Heart left ventricle (tissue), 16 donors: ENCODE results near the gene S1PR5. TPM values are rescaled to one million over a fixed set of nuclear protein-coding genes. Genes with fewer than 3 reads are reported as not detected.
A peak's percentile ranks its signal among the peaks of the same experiment; 100 is the strongest.

Experiments used
- ATAC-seq, 4 donors: fragments of 200-7000 bp; cut with Tn5 transposase; one replicate each; pipeline ENCODE4 v1.9.1; 2020 to 2022; ENCODE audit warnings: moderate library complexity in 4 of 4, mild to moderate bottlenecking in 3 of 4, moderate number of reproducible peaks in 1 of 4
- DNase-seq, 5 donors: peaks; one replicate each; pipeline ENCODE4 v3.0.0-alpha.2; 2020
- H3K27ac ChIP-seq, 12 donors: fragments of 200-600 bp; sonication (generic) in 4 of 12; one replicate each; pipeline versions ENCODE4 v1.5.0 to v1.8.0; 2016 to 2022; ENCODE audit warnings: mild to moderate bottlenecking in 2 of 12
- H3K27me3 ChIP-seq, 9 donors: fragments of 200-600 bp; sonication (generic) in 2 of 9; one replicate each; pipeline versions ENCODE4 v1.5.1 to v1.8.0; 2016 to 2022; ENCODE audit warnings: mild to moderate bottlenecking in 3 of 9
- H3K36me3 ChIP-seq, 9 donors: fragments of 200-600 bp; sonication (generic) in 2 of 9; one replicate each; pipeline versions ENCODE4 v1.5.0 to v1.8.0; 2018 to 2022; ENCODE audit warnings: mild to moderate bottlenecking in 2 of 9
- H3K4me1 ChIP-seq, 12 donors: fragments of 200-600 bp; sonication (generic) in 4 of 12; one replicate each; pipeline versions ENCODE4 v1.5.0 to v1.8.0; 2016 to 2022; ENCODE audit warnings: mild to moderate bottlenecking in 3 of 12
- H3K4me3 ChIP-seq, 12 donors: fragments of 200-600 bp; sonication (generic) in 4 of 12; one replicate each; pipeline versions ENCODE4 v1.5.0 to v1.8.0; 2017 to 2022; ENCODE audit warnings: mild to moderate bottlenecking in 9 of 12, moderate library complexity in 4 of 12
- H3K9me3 ChIP-seq, 12 donors: fragments of 200-600 bp; sonication (generic) in 4 of 12; one replicate each; pipeline versions ENCODE4 v1.5.0 to v1.8.0; 2016 to 2022; ENCODE audit warnings: mild to moderate bottlenecking in 1 of 12
- CTCF ChIP-seq, 12 donors: fragments of 200-600 bp; sonication (generic) in 4 of 12; IDR thresholded peaks; one replicate each; pipeline versions ENCODE4 v1.5.0 to v1.8.0; 2018 to 2022; ENCODE audit warnings: antibody characterized with exemption in 12 of 12, mild to moderate bottlenecking in 5 of 12
- POLR2A ChIP-seq, 2 donors: fragments of 450-650 bp; IDR thresholded peaks; one replicate each; pipeline ENCODE4 v1.6.1; 2017; ENCODE audit warnings: antibody characterized with exemption in 2 of 2, mild to moderate bottlenecking in 2 of 2, moderate library complexity in 2 of 2
- WGBS, 4 donors: extraction: QIAGEN DNeasy Blood & Tissue Kit in 2 of 4; methylation state at CpG; one replicate each; pipeline versions ENCODE4 v1.1.5 to v1.1.7; 2013 to 2018; 5-methylcytosine and 5-hydroxymethylcytosine counted together
- intact Hi-C, 10 donors: fragments of 100-400 bp; cut with DNase I; formaldehyde crosslinking; loops; one replicate each; pipeline versions ENCODE4 v1.11.1 to v1.14.2; 2022
- polyA plus RNA-seq, 2 donors: library from polyadenylated mRNA; stranded (reverse); fragments of 200-250 nt; gene quantifications; one replicate each; pipeline ENCODE4 v1.2.3, GENCODE V29; 2013
- total RNA-seq, 9 donors: library from RNA; depleted of rRNA in 2 of 9; stranded (reverse); fragments of >200 nt in 2 of 9; fragmentation: NEBNext Ultra II Directional in 3 of 9; extraction: Animal tissue kit (Norgen Biotek cat#: 25700) in 3 of 9; gene quantifications; one replicate each; pipeline versions ENCODE4 v1.1.0 to v1.2.4, GENCODE V29; 2016 to 2023
- donor health status: ischemic (EF 13 %, LVEDD 7.1; RV severe dilation, severe dysfunction).
- donor health status: healthy with polysubstance abuse.
- donor health status: DM: no; HTN: yes; CAD: no.
- donor health status: DM: no; HTN: no; CAD: no.
- donor health status: ischemic (EF 25% LVEDD 6.9; RV normal size, moderate dysfunction).
- donor health status: ischemic (EF 25% LVEDD 5.7; RV mildly dilated, moderate dysfunction).
- donor health status: healthy.
- donor health status: DM: yes; HTN: yes; CAD: no.
- donor health status: ischemic (EF 35%, LVEDD 5.7; RV mildly dilated, moderate dysfunction).
- donor health status: nonischemic (EF 11% LVEDD 7.7; RV severe dilation, severe dysfunction).
- donor health status: DM: yes; HTN: yes; CAD: no.
- donor health status: PGD.
- donor health status: ischemic (EF 29% LVEDD 5.4; RV normal size, mild dysfunction).
- donor health status: nonischemic (EF 23%, LVEDD 6.1; RV moderate dilation, normal function).

S1PR5 gene
- total and polyA plus RNA-seq, 11 donors, result 0.10 to 1.7 (median 0.29) TPM; not detected in 4

GRCh38 chr19:10473192-10473591 is 44.1 kb downstream of the S1PR5 start:
- no peak overlapping the region for H3K27ac ChIP-seq
- 70 to 85% (median 79%) methylated on average over 5 of the region's 5 CpGs for whole genome bisulfite sequencing, 4 donors
- intact Hi-C loops, result loop anchor here in 1 of 10 donors (10.0 kb wide), 1 partner anchor 68 kb away; the partner anchor contains the start of gene CDC37
- no peak for TF ChIP-seq CTCF (IDR thresholded peaks at IDR 0.05)
- TF ChIP-seq POLR2A (IDR thresholded peaks at IDR 0.05), result no peak
- H3K36me3 ChIP-seq, result no peaks in the 10 kb centered on the region
- H3K27me3 ChIP-seq, result no peaks in the 10 kb centered on the region
- no peak overlapping the region for H3K4me3 ChIP-seq
- DNase-seq (no peak), ATAC-seq (no peak)
- H3K9me3 ChIP-seq, result no peaks in the 10 kb centered on the region
- peaks cover 0 to 2% (median 0%) of the 10 kb centered on the region in 12 donors for H3K4me1 ChIP-seq

GRCh38 chr19:10471909-10472308 is 45.3 kb downstream of the S1PR5 start:
- TF ChIP-seq CTCF (IDR thresholded peaks at IDR 0.05), result peak in 8 of 12 donors; percentile 8 to 41 (median 26)
- no peak for TF ChIP-seq POLR2A (IDR thresholded peaks at IDR 0.05)
- no peak overlapping the region for H3K27ac ChIP-seq
- intact Hi-C loops, result loop anchor here in 1 of 10 donors (10.0 kb wide), 1 partner anchor 67 kb away; the partner anchor contains the start of gene CDC37
- WGBS, 4 donors, result 35 to 58% (median 41%) methylated on average over 6 of the region's 6 CpGs
- peaks cover 0 to 10% (median 7%) of the 10 kb centered on the region in 9 donors for H3K36me3 ChIP-seq
- H3K4me3 ChIP-seq, result no peak overlapping the region
- DNase-seq, result no peak
- no peaks in the 10 kb centered on the region for H3K9me3 ChIP-seq
- H3K27me3 ChIP-seq, result no peaks in the 10 kb centered on the region
- no peaks in the 10 kb centered on the region for H3K4me1 ChIP-seq
- ATAC-seq, result no peak

- Histone ChIP-seq H3K9me3 (no peaks in the 10 kb centered on the region), H3K27ac (no peak overlapping the region), H3K27me3 (no peaks in the 10 kb centered on the region), H3K4me3 (no peak overlapping the region), H3K36me3 (peaks cover 0 to 44% (median 27%) of the 10 kb centered on the region in 9 donors), H3K4me1 (no peaks in the 10 kb centered on the region)
- intact Hi-C loops, result no loop called here
- TF ChIP-seq CTCF (IDR thresholded peaks at IDR 0.05), result no peak
- TF ChIP-seq POLR2A (IDR thresholded peaks at IDR 0.05), result no peak
- ATAC-seq (no peak), DNase-seq (no peak)
- 71 to 82% (median 81%) methylated on average over 12 of the region's 12 CpGs for WGBS, 4 donors
Measured at GRCh38 chr19:10468133-10468532, 49.1 kb downstream of the S1PR5 start.

GRCh38 chr19:10467104-10467706 is 50.0 kb downstream of the S1PR5 start:
- 87 to 90% (median 88%) methylated on average over 18 to 20 of the region's 20 CpGs for WGBS, 4 donors

More at GRCh38 chr19:10467104-10467706, 50.0 kb downstream of the S1PR5 start:
- TF ChIP-seq CTCF (IDR thresholded peaks at IDR 0.05), result no peak
- no peak for TF ChIP-seq POLR2A (IDR thresholded peaks at IDR 0.05)
- ATAC-seq (peak in 1 of 4 donors; percentile 12), DNase-seq (no peak)
- H3K27me3 ChIP-seq, result no peaks in the 10 kb centered on the region
- intact Hi-C loops, result no loop called here
- no peaks in the 10 kb centered on the region for H3K4me1 ChIP-seq
- no peak overlapping the region for H3K4me3 ChIP-seq
- H3K27ac ChIP-seq, result no peak overlapping the region
- no peaks in the 10 kb centered on the region for H3K9me3 ChIP-seq
- peaks cover 0 to 53% (median 27%) of the 10 kb centered on the region in 9 donors for H3K36me3 ChIP-seq
